HCT116 (cell line): ENCODE results near the gene GPAT3. TPM values are rescaled to one million over a fixed set of nuclear protein-coding genes. Genes with fewer than 3 reads are reported as not detected.

Experiments used
- ATAC-seq: fragments of 200-7000 bp; cut with Tn5 transposase; 2 replicates; pipeline ENCODE4 v1.9.1; 2020; ENCODE audit warnings: mild to moderate bottlenecking, moderate library complexity
- BruUV-seq: library from RNA; stranded (reverse); fragments of 400-500 nt; replicated peaks from 2 replicates; lab custom pipeline; 2021; lab: Mats Ljungman, UMichigan
- CTCF ChIA-PET: fragments of 300-600 bp; sonication (Branson Sonifier 250); formaldehyde crosslinking; loops from one replicate; lab custom pipeline; 2021; ENCODE audit warnings: antibody characterized with exemption; lab: Charles Lee
- POLR2A ChIA-PET: fragments of 300-600, 350-600 bp; sonication (Branson Sonifier 250); formaldehyde crosslinking; loops from one replicate; lab custom pipeline; 2021; ENCODE audit warnings: antibody characterized with exemption; lab: Charles Lee
- RAD21 ChIA-PET, 2 experiments: fragments of 300-600 bp; sonication (Branson Sonifier 250); formaldehyde crosslinking; loops; one replicate each; lab custom pipeline; 2023; ENCODE audit warnings: low total read pairs in 2 of 2; ENCODE audit not compliant: uncharacterized antibody in 2 of 2, unreplicated experiment in 2 of 2, low non-redundant PET in 1 of 2; lab: Charles Lee
- DNase-seq: peaks from one replicate; pipeline ENCODE4 v3.0.0-alpha.2; 2010; ENCODE audit warnings: low read depth, low spot score
- H2AFZ ChIP-seq: fragments of 200-600 bp; shearing (Covaris generic), sonication (generic); 2 replicates; pipeline ENCODE4 v1.6.1; 2017; ENCODE audit warnings: low read depth, mixed run types, mixed read lengths, antibody characterized with exemption, low read length; ENCODE audit not compliant: poor library complexity, severe bottlenecking
- H3K27ac ChIP-seq: 2 replicates; pipeline ENCODE4 v1.5.1; 2012; ENCODE audit warnings: low read depth, low read length
- H3K27me3 ChIP-seq: fragments of 200-600 bp; sonication (generic); 2 replicates; pipeline ENCODE4 v1.6.1; 2016; ENCODE audit warnings: mixed run types, low read length, mixed read lengths; ENCODE audit not compliant: insufficient read depth
- H3K36me3 ChIP-seq, 2 experiments: fragments of 200-500 bp in 1 of 2; fragments of 200-600 bp in 1 of 2; sonication (Bioruptor generic) in 1 of 2; sonication (generic) in 1 of 2; 2 replicates each; pipeline versions ENCODE4 v1.5.1 to v1.6.1; 2014 to 2016; ENCODE audit warnings: low read length in 2 of 2, inconsistent platforms in 1 of 2, mixed read lengths in 1 of 2, mixed run types in 1 of 2; ENCODE audit not compliant: insufficient read depth in 2 of 2, control insufficient read depth in 1 of 2
- H3K4me1 ChIP-seq, 2 experiments: fragments of 200-600 bp in 1 of 2; sonication (generic) in 1 of 2; 2 replicates each; pipeline versions ENCODE4 v1.5.1 to v1.6.1; 2012 to 2017; ENCODE audit warnings: low read length in 2 of 2, inconsistent platforms in 1 of 2, mild to moderate bottlenecking in 1 of 2, mixed read lengths in 1 of 2, mixed run types in 1 of 2, moderate library complexity in 1 of 2; ENCODE audit not compliant: insufficient read depth in 2 of 2, control insufficient read depth in 1 of 2
- H3K4me2 ChIP-seq: fragments of 200-600 bp; sonication (generic); 2 replicates; pipeline ENCODE4 v1.6.1; 2017; ENCODE audit warnings: mixed run types, low read length, mixed read lengths
- H3K4me3 ChIP-seq, 2 experiments: fragments of 200-600 bp in 1 of 2; sonication (generic) in 1 of 2; replicated peaks in 1 of 2; 2 replicates each; pipeline ENCODE4 v1.5.1; 2011 to 2016; ENCODE audit warnings: low read length in 2 of 2, control low read depth in 1 of 2, low read depth in 1 of 2, mild to moderate bottlenecking in 1 of 2, mixed read lengths in 1 of 2, mixed run types in 1 of 2
- H3K79me2 ChIP-seq: fragments of 200-600 bp; sonication (generic); 2 replicates; pipeline ENCODE4 v1.6.1; 2017; ENCODE audit warnings: mild to moderate bottlenecking, mixed run types, low read length, moderate library complexity, mixed read lengths; ENCODE audit not compliant: insufficient read depth
- H3K9ac ChIP-seq: fragments of 200-600 bp; sonication (generic); 2 replicates; pipeline ENCODE4 v1.6.1; 2016; ENCODE audit warnings: low read length, mixed read lengths
- H3K9me2 ChIP-seq: fragments of 200-600 bp; sonication (generic), shearing (Covaris generic); 2 replicates; pipeline ENCODE4 v1.6.1; 2017; ENCODE audit warnings: mixed run types, mild to moderate bottlenecking, moderate library complexity; ENCODE audit not compliant: insufficient read depth
- H3K9me3 ChIP-seq, 2 experiments: fragments of 200-500 bp in 1 of 2; fragments of 200-600 bp in 1 of 2; sonication (Bioruptor generic) in 1 of 2; sonication (generic) in 1 of 2; 2 replicates each; pipeline ENCODE4 v1.6.1; 2014 to 2017; ENCODE audit warnings: low read length in 2 of 2, mixed read lengths in 2 of 2, inconsistent platforms in 1 of 2, low read depth in 1 of 2, mild to moderate bottlenecking in 1 of 2, mixed run types in 1 of 2, moderate library complexity in 1 of 2; ENCODE audit not compliant: control insufficient read depth in 1 of 2, insufficient read depth in 1 of 2
- H4K20me1 ChIP-seq: fragments of 200-600 bp; sonication (generic), shearing (Covaris generic); 2 replicates; pipeline ENCODE4 v1.6.1; 2017; ENCODE audit warnings: mixed run types, mild to moderate bottlenecking, moderate library complexity; ENCODE audit not compliant: insufficient read depth
- CBX3 ChIP-seq: IDR thresholded peaks from 2 replicates; pipeline ENCODE4 v1.6.1; 2012; ENCODE audit warnings: low read depth
- ELF1 ChIP-seq: IDR thresholded peaks from 2 replicates; pipeline ENCODE4 v1.6.1; 2012; ENCODE audit warnings: low read depth, borderline replicate concordance
- EZH2phosphoT487 ChIP-seq: fragments of 200-600 bp; IDR thresholded peaks from 2 replicates; pipeline ENCODE4 v1.6.1; 2018; ENCODE audit warnings: antibody characterized with exemption, borderline replicate concordance
- JUND ChIP-seq: IDR thresholded peaks from 2 replicates; pipeline ENCODE4 v1.6.1; 2012
- POLR2A ChIP-seq: IDR thresholded peaks from 2 replicates; pipeline ENCODE4 v1.7.0; 2011; ENCODE audit warnings: borderline replicate concordance; ENCODE audit not compliant: insufficient read depth, insufficient read length; ENCODE audit errors: extremely low read depth
- RAD21 ChIP-seq: IDR thresholded peaks from 2 replicates; pipeline ENCODE4 v1.6.1; 2012; ENCODE audit warnings: low read depth, mild to moderate bottlenecking
- SP1 ChIP-seq: IDR thresholded peaks from 2 replicates; pipeline ENCODE4 v1.6.1; 2012; ENCODE audit warnings: low read depth
- SRF ChIP-seq: IDR thresholded peaks from 2 replicates; pipeline ENCODE4 v1.6.1; 2012; ENCODE audit warnings: low read depth
- TCF7L2 ChIP-seq: IDR thresholded peaks from 2 replicates; pipeline ENCODE4 v1.7.0; 2011; ENCODE audit warnings: borderline replicate concordance, inconsistent platforms; ENCODE audit not compliant: insufficient read depth, insufficient read length; ENCODE audit errors: extremely low read depth
- intact Hi-C: fragments of 100-400 bp; cut with micrococcal nuclease; formaldehyde crosslinking; loops from 2 replicates; pipeline ENCODE4 v1.10.0; 2022
- total RNA-seq: library from RNA; stranded (reverse); gene quantifications from one replicate; pipeline ENCODE4 v1.2.1, GENCODE V29; 2021; ENCODE audit not compliant: unreplicated experiment
- TF ChIP-seq, protein P1 (sequence below): IDR thresholded peaks from 2 replicates; pipeline ENCODE4 v1.6.1; 2012
- TF ChIP-seq, protein P2 (sequence below), 3 experiments: fragments of 200-600 bp in 1 of 3; sonication (generic) in 1 of 3; IDR thresholded peaks in 2 of 3; conservative IDR thresholded peaks in 1 of 3; 2 replicates each; pipeline ENCODE4 v1.5.1; 2012 to 2017; ENCODE audit warnings: low read depth in 2 of 3, low read length in 2 of 3, antibody characterized with exemption in 1 of 3, borderline replicate concordance in 1 of 3, control low read depth in 1 of 3, mild to moderate bottlenecking in 1 of 3, mixed read lengths in 1 of 3, mixed run types in 1 of 3, moderate library complexity in 1 of 3; ENCODE audit not compliant: insufficient read depth in 1 of 3
- TF ChIP-seq, protein P3 (sequence below): IDR thresholded peaks from 2 replicates; pipeline ENCODE4 v1.6.1; 2012; ENCODE audit warnings: low read depth
- TF ChIP-seq, protein P4 (sequence below): IDR thresholded peaks from 2 replicates; pipeline ENCODE4 v1.6.1; 2011; ENCODE audit warnings: mild to moderate bottlenecking, low read length, moderate library complexity; ENCODE audit not compliant: insufficient replicate concordance; ENCODE audit errors: extremely low read depth

Gene GPAT3
- total RNA-seq, 1 experiment from 2014 or later: 36.7 TPM

DNA sequence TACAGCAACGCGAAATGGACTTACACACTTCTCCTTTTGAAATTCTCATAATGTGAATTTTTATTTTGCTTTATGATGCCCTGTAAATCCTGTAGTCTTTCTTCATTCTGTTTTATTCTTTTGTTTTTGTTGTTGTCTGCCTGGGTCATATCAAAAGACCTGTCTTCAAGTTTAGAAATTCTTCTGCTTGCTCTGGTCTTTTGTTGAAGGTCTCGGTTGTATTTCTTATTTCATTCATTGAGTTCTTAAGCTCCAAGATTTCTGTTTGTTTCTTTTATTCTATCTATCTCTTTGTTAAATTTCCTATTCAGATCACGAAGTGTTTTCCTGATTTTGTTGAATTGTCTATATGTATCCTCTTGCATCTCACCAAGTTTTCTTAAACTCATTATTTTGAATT, 78.1 kb downstream of the GPAT3 start:
- Histone ChIP-seq H2AFZ (no peak overlapping the region), H3K27me3 (no peaks in the 10 kb centered on the region), H4K20me1 (no peaks in the 10 kb centered on the region), H3K27ac (no peak overlapping the region), H3K4me3 (no peak overlapping the region), H3K9me3 (peaks cover 3% of the 10 kb centered on the region in 2 experiments; a peak in 1 of 4 replicates), H3K4me1 (peaks cover 16 to 17% of the 10 kb centered on the region in 2 experiments), H3K79me2 (no peaks in the 10 kb centered on the region), H3K9me2 (no peaks in the 10 kb centered on the region), H3K4me2 (no peak overlapping the region), H3K9ac (no peak overlapping the region), H3K36me3 (no peaks in the 10 kb centered on the region)
- BruUV-seq: no TSS peak
- ChIA-PET CTCF (no interaction called here), POLR2A (no interaction called here), RAD21 (no interaction called here)
- DNase-seq (no peak), ATAC-seq (no peak)
- TF ChIP-seq, protein P1, sequence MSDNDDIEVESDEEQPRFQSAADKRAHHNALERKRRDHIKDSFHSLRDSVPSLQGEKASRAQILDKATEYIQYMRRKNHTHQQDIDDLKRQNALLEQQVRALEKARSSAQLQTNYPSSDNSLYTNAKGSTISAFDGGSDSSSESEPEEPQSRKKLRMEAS: no peak
- TF ChIP-seq, protein P2, sequence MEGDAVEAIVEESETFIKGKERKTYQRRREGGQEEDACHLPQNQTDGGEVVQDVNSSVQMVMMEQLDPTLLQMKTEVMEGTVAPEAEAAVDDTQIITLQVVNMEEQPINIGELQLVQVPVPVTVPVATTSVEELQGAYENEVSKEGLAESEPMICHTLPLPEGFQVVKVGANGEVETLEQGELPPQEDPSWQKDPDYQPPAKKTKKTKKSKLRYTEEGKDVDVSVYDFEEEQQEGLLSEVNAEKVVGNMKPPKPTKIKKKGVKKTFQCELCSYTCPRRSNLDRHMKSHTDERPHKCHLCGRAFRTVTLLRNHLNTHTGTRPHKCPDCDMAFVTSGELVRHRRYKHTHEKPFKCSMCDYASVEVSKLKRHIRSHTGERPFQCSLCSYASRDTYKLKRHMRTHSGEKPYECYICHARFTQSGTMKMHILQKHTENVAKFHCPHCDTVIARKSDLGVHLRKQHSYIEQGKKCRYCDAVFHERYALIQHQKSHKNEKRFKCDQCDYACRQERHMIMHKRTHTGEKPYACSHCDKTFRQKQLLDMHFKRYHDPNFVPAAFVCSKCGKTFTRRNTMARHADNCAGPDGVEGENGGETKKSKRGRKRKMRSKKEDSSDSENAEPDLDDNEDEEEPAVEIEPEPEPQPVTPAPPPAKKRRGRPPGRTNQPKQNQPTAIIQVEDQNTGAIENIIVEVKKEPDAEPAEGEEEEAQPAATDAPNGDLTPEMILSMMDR (IDR thresholded peaks at IDR 0.05 in 2 of 3, conservative IDR thresholded peaks at IDR 0.05 in 1 of 3; ENCODE audit: borderline replicate concordance in 1 of 3, insufficient read depth in 1 of 3, low read depth in 2 of 3, low read length in 2 of 3): no peak
- TF ChIP-seq SRF: no peak
- no peak for TF ChIP-seq SP1
- intact Hi-C loops: no loop called here

DNA sequence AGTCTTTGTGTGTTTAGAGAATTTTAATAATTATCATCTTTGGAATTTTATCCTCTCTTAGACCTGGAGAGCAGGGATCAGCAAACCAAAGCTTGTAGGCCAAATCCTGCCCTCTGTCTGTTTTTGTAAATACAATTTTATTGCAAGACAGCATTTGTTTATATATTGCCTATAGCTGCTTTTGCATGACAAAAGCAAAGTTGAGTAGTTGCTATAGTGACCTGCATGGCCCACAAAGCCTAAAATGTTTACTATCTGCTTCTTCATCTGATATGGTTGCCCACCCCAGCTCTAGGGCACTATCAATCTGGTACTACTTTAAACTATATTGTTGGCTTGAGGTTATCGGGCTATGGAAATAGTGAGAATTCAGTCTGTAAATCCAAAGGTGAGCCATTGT, 80.3 kb downstream of the GPAT3 start:
- DNase-seq (no peak), ATAC-seq (no peak)
- no peak overlapping the region for H3K4me3 ChIP-seq
- H3K79me2 ChIP-seq: no peaks in the 10 kb centered on the region
- RAD21 ChIA-PET: no interaction called here
- POLR2A ChIA-PET: no interaction called here
- BruUV-seq: no TSS peak
- H4K20me1 ChIP-seq: no peaks in the 10 kb centered on the region
- CTCF ChIA-PET: no interaction called here
- H3K27ac ChIP-seq: no peak overlapping the region
- no peak overlapping the region for H2AFZ ChIP-seq
- H3K9ac ChIP-seq: no peak overlapping the region
- H3K4me2 ChIP-seq: no peak overlapping the region
- no peaks in the 10 kb centered on the region for H3K27me3 ChIP-seq
- peaks cover 3 to 8% of the 10 kb centered on the region in 2 experiments; a peak in 3 of 4 replicates for H3K9me3 ChIP-seq
- H3K36me3 ChIP-seq: no peaks in the 10 kb centered on the region
- intact Hi-C loops: no loop called here
- no peaks in the 10 kb centered on the region for H3K9me2 ChIP-seq
- peaks cover 22 to 27% of the 10 kb centered on the region in 2 experiments for H3K4me1 ChIP-seq
- TF ChIP-seq, protein P3, sequence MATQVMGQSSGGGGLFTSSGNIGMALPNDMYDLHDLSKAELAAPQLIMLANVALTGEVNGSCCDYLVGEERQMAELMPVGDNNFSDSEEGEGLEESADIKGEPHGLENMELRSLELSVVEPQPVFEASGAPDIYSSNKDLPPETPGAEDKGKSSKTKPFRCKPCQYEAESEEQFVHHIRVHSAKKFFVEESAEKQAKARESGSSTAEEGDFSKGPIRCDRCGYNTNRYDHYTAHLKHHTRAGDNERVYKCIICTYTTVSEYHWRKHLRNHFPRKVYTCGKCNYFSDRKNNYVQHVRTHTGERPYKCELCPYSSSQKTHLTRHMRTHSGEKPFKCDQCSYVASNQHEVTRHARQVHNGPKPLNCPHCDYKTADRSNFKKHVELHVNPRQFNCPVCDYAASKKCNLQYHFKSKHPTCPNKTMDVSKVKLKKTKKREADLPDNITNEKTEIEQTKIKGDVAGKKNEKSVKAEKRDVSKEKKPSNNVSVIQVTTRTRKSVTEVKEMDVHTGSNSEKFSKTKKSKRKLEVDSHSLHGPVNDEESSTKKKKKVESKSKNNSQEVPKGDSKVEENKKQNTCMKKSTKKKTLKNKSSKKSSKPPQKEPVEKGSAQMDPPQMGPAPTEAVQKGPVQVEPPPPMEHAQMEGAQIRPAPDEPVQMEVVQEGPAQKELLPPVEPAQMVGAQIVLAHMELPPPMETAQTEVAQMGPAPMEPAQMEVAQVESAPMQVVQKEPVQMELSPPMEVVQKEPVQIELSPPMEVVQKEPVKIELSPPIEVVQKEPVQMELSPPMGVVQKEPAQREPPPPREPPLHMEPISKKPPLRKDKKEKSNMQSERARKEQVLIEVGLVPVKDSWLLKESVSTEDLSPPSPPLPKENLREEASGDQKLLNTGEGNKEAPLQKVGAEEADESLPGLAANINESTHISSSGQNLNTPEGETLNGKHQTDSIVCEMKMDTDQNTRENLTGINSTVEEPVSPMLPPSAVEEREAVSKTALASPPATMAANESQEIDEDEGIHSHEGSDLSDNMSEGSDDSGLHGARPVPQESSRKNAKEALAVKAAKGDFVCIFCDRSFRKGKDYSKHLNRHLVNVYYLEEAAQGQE: no peak
- TF ChIP-seq POLR2A (no peak), EZH2phosphoT487 (no peak), TCF7L2 (no peak), SRF (no peak), ELF1 (no peak), CBX3 (no peak), RAD21 (no peak), JUND (no peak)
- TF ChIP-seq, protein P4, sequence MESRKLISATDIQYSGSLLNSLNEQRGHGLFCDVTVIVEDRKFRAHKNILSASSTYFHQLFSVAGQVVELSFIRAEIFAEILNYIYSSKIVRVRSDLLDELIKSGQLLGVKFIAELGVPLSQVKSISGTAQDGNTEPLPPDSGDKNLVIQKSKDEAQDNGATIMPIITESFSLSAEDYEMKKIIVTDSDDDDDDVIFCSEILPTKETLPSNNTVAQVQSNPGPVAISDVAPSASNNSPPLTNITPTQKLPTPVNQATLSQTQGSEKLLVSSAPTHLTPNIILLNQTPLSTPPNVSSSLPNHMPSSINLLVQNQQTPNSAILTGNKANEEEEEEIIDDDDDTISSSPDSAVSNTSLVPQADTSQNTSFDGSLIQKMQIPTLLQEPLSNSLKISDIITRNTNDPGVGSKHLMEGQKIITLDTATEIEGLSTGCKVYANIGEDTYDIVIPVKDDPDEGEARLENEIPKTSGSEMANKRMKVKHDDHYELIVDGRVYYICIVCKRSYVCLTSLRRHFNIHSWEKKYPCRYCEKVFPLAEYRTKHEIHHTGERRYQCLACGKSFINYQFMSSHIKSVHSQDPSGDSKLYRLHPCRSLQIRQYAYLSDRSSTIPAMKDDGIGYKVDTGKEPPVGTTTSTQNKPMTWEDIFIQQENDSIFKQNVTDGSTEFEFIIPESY: no peak
